GM19238 (cell line): ENCODE data around the gene HYLS1.

Source experiments
- DNase-seq: peaks from one replicate; pipeline ENCODE4 v3.0.0; 2011; ENCODE audit warnings: low spot score; ENCODE audit not compliant: insufficient read length

The HYLS1 gene

GRCh38 chr11:125948278-125949051 is 61.0 kb downstream of the HYLS1 start:
- no peak for DNase-seq

- no peak for DNase-seq
Observed at GRCh38 chr11:125949271-125950177, 62.1 kb downstream of the HYLS1 start.

GRCh38 chr11:125950178-125950490 is 62.7 kb downstream of the HYLS1 start:
- no peak for DNase-seq
